Measurements from ENCODE around the gene F5. TPM values are rescaled to one million over a fixed set of nuclear protein-coding genes. Genes with fewer than 3 reads are reported as not detected.

The F5 gene
- polyA plus RNA-seq, 2 donors: 0.02 to 0.07 TPM

DNA sequence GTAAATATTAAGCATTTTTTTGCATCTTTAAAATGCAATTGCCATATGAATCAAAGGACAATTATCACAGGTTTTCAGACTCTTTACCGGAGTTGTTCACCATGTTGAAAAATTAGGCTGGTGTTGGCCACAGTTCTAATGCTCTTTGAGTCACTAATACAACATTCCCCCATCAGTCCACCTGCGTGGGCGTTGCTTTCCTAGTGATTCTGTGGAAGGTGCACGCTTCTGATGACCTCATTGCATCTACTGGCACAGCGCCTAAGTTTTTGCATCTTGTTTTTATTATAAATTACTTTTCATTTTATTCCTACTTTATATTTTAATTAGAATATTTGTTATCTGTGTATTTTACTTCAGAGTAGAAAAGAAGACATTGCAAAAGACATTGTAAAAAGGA lies 4.7 kb upstream of the F5 start:
- no peak overlapping the region for H3K27ac ChIP-seq (ENCODE audit: low read depth in 2 of 2, low read length in 1 of 2)
- no peaks in the 10 kb centered on the region for H3K9me3 ChIP-seq (ENCODE audit: control insufficient read depth in 2 of 2, insufficient read depth in 1 of 2, low read depth in 1 of 2, low read length in 1 of 2)
- peaks cover 0 to 4% of the 10 kb centered on the region in 2 donors for H3K4me1 ChIP-seq (ENCODE audit: control insufficient read depth in 2 of 2, insufficient read depth in 2 of 2, low read length in 1 of 2)
- WGBS, 2 donors: 72 to 76% methylated on average over 5 of the region's 5 CpGs
- no peaks in the 10 kb centered on the region for H3K27me3 ChIP-seq (ENCODE audit: control insufficient read depth in 1 of 2, insufficient read depth in 2 of 2, low read length in 2 of 2)
- no peaks in the 10 kb centered on the region for H3K36me3 ChIP-seq (ENCODE audit: control insufficient read depth in 2 of 2, insufficient read depth in 2 of 2, low read length in 1 of 2)
- H3K4me3 ChIP-seq (ENCODE audit: low read depth in 1 of 2, low read length in 2 of 2): no peak overlapping the region

DNA sequence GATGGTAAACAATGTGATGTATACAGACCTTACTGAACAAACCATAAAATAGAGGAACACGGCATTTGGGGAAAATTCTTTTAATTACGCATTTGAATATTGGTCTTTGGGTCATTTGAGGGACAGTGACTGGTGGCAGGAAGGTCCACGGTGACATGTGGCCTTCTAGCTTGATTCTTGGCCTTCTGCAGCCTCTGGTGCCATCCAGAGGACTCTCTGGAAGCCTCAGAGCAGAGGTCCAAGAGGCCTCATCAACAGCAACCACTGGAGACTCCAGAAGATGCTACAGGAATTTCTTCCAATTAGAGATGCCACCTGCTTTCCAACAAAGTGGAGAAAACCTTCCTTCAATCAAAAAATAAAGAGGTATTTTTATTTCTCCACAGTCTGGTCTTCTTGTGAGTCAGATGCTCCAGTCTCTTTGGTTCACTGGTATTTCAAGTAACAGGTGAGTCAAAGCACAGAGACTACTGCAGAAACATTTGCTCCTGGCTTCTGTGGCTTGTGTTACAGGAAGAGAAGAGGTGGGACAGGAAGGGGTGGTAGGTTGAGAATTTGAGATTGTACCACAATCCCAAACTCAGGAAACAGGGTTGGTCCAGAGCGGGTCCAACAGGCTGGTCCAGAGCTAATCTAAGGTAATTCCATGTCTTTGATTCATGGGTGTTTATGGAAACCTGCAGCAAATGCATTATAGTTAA lies 2.7 kb upstream of the F5 start:
- no peak overlapping the region for H3K27ac ChIP-seq (ENCODE audit: low read depth in 2 of 2, low read length in 1 of 2)
- no peak overlapping the region for H3K4me3 ChIP-seq (ENCODE audit: low read depth in 1 of 2, low read length in 2 of 2)
- no peaks in the 10 kb centered on the region for H3K9me3 ChIP-seq (ENCODE audit: control insufficient read depth in 2 of 2, insufficient read depth in 1 of 2, low read depth in 1 of 2, low read length in 1 of 2)
- peaks cover 0 to 4% of the 10 kb centered on the region in 2 donors for H3K4me1 ChIP-seq (ENCODE audit: control insufficient read depth in 2 of 2, insufficient read depth in 2 of 2, low read length in 1 of 2)
- WGBS, 2 donors: 76 to 81% methylated on average over 4 of the region's 4 CpGs
- H3K27me3 ChIP-seq (ENCODE audit: control insufficient read depth in 1 of 2, insufficient read depth in 2 of 2, low read length in 2 of 2): no peaks in the 10 kb centered on the region
- H3K36me3 ChIP-seq (ENCODE audit: control insufficient read depth in 2 of 2, insufficient read depth in 2 of 2, low read length in 1 of 2): no peaks in the 10 kb centered on the region

DNA sequence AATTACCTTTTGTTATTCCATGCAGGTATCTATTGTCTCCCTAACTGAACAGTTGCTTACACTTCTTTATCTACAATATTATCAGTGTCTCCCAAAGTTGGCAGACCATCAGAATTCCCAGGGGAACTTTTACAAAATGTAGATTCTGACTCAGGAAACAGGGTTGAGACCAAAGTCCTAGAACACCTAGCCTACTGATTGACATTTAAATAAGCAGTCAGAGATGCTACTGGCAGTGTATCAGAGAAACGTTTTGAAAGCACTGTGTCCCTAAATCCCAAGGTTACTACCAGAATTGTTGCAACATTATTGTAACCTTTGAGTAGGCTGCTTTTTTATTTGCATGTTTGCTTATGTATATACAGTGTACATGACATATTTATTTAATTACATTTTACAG lies 1.8 kb upstream of the F5 start:
- H3K4me3 ChIP-seq (ENCODE audit: low read depth in 1 of 2, low read length in 2 of 2): no peak overlapping the region
- no peaks in the 10 kb centered on the region for H3K36me3 ChIP-seq (ENCODE audit: control insufficient read depth in 2 of 2, insufficient read depth in 2 of 2, low read length in 1 of 2)
- no peak overlapping the region for H3K27ac ChIP-seq (ENCODE audit: low read depth in 2 of 2, low read length in 1 of 2)
- H3K9me3 ChIP-seq (ENCODE audit: control insufficient read depth in 2 of 2, insufficient read depth in 1 of 2, low read depth in 1 of 2, low read length in 1 of 2): no peaks in the 10 kb centered on the region
- WGBS, 2 donors: 19 to 21% methylated on average over 1 of the region's 1 CpG
- H3K4me1 ChIP-seq (ENCODE audit: control insufficient read depth in 2 of 2, insufficient read depth in 2 of 2, low read length in 1 of 2): peaks cover 0 to 4% of the 10 kb centered on the region in 2 donors
- H3K27me3 ChIP-seq (ENCODE audit: control insufficient read depth in 1 of 2, insufficient read depth in 2 of 2, low read length in 2 of 2): no peaks in the 10 kb centered on the region

DNA sequence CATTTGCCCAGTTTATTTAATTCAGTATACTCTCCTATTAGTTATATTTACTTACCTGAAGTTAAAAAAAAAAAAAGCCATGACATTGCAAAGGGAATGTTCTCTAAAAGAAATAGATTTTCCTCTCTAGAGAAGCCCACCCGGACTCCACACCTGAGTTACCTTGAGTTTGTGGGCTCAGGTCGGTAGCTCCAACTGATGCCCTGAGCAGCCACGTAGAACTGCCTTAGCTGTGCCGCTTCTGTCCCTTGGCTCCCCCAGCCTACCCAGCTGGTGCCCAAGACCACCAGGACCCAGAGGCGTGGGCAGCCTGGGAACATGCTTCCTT lies 250 bp downstream of the F5 start:
- 15 to 22% methylated on average over 5 of the region's 5 CpGs for WGBS, 2 donors

DNA sequence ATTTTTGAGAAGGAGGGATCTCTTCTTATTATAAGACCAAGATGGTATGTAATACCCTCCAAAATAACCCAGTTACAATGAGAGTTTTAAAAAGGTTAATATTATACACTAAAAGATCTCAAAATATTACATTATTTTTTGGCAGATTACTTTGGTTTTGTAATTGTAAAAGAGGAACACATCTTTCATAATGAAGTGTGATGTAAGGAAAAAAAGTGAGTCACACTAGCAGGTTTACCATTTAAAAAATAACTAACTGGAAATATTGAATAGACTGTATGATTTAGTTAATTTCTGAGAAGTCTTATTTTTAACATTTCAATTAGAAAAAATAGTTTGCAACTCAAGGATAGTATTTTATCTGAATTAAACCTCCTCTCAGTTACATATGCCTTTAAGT lies 1.1 kb downstream of the F5 start:
- Histone ChIP-seq H3K27ac (ENCODE audit: low read depth in 2 of 2, low read length in 1 of 2) (no peak overlapping the region), H3K27me3 (ENCODE audit: control insufficient read depth in 1 of 2, insufficient read depth in 2 of 2, low read length in 2 of 2) (no peaks in the 10 kb centered on the region), H3K4me1 (ENCODE audit: control insufficient read depth in 2 of 2, insufficient read depth in 2 of 2, low read length in 1 of 2) (peaks cover 0 to 4% of the 10 kb centered on the region in 2 donors), H3K9me3 (ENCODE audit: control insufficient read depth in 2 of 2, insufficient read depth in 1 of 2, low read depth in 1 of 2, low read length in 1 of 2) (no peaks in the 10 kb centered on the region), H3K36me3 (ENCODE audit: control insufficient read depth in 2 of 2, insufficient read depth in 2 of 2, low read length in 1 of 2) (no peaks in the 10 kb centered on the region), H3K4me3 (ENCODE audit: low read depth in 1 of 2, low read length in 2 of 2) (no peak overlapping the region)

More for the DNA sequence above, 250 bp downstream of the F5 start:
- Histone ChIP-seq H3K36me3 (ENCODE audit: control insufficient read depth in 2 of 2, insufficient read depth in 2 of 2, low read length in 1 of 2) (no peaks in the 10 kb centered on the region), H3K27ac (ENCODE audit: low read depth in 2 of 2, low read length in 1 of 2) (no peak overlapping the region), H3K27me3 (ENCODE audit: control insufficient read depth in 1 of 2, insufficient read depth in 2 of 2, low read length in 2 of 2) (no peaks in the 10 kb centered on the region), H3K4me3 (ENCODE audit: low read depth in 1 of 2, low read length in 2 of 2) (no peak overlapping the region), H3K4me1 (ENCODE audit: control insufficient read depth in 2 of 2, insufficient read depth in 2 of 2, low read length in 1 of 2) (peaks cover 0 to 4% of the 10 kb centered on the region in 2 donors), H3K9me3 (ENCODE audit: control insufficient read depth in 2 of 2, insufficient read depth in 1 of 2, low read depth in 1 of 2, low read length in 1 of 2) (no peaks in the 10 kb centered on the region)

DNA sequence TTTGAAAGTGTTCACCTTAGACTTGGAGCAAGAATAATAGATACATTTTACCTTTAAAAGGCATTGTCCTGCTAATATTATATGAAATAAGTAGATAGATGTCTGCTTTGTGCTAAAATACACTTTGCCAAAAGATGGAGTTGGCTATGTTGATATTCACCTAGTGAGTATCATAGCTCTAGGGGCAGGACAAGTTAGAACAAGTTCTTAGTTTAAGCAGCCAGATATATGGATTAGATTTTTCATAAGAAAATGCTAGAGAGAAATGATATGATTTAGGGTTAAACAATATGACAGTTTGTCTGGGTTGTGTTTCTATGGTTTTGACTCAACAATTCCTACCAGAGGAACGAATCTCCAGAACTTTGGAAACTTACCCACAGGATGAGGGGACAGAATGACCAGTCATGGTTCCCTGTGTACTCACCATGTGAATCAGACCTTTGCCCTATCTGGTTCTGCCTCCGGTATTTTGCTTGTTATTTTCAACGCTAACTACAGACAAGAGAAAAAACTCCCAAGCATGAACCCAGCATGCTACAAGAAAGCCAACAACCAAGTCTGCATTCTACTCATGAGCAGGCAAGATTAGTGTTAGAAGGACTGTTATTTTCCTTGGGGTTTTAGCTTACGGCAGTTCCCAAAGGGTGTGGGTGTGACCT lies 1.7 kb downstream of the F5 start:
- no peaks in the 10 kb centered on the region for H3K9me3 ChIP-seq (ENCODE audit: control insufficient read depth in 2 of 2, insufficient read depth in 1 of 2, low read depth in 1 of 2, low read length in 1 of 2)
- no peaks in the 10 kb centered on the region for H3K36me3 ChIP-seq (ENCODE audit: control insufficient read depth in 2 of 2, insufficient read depth in 2 of 2, low read length in 1 of 2)
- no peak overlapping the region for H3K4me3 ChIP-seq (ENCODE audit: low read depth in 1 of 2, low read length in 2 of 2)
- peaks cover 0 to 4% of the 10 kb centered on the region in 2 donors for H3K4me1 ChIP-seq (ENCODE audit: control insufficient read depth in 2 of 2, insufficient read depth in 2 of 2, low read length in 1 of 2)
- H3K27ac ChIP-seq (ENCODE audit: low read depth in 2 of 2, low read length in 1 of 2): no peak overlapping the region
- H3K27me3 ChIP-seq (ENCODE audit: control insufficient read depth in 1 of 2, insufficient read depth in 2 of 2, low read length in 2 of 2): no peaks in the 10 kb centered on the region
- 32 to 47% methylated on average over 4 of the region's 4 CpGs for WGBS, 2 donors

DNA sequence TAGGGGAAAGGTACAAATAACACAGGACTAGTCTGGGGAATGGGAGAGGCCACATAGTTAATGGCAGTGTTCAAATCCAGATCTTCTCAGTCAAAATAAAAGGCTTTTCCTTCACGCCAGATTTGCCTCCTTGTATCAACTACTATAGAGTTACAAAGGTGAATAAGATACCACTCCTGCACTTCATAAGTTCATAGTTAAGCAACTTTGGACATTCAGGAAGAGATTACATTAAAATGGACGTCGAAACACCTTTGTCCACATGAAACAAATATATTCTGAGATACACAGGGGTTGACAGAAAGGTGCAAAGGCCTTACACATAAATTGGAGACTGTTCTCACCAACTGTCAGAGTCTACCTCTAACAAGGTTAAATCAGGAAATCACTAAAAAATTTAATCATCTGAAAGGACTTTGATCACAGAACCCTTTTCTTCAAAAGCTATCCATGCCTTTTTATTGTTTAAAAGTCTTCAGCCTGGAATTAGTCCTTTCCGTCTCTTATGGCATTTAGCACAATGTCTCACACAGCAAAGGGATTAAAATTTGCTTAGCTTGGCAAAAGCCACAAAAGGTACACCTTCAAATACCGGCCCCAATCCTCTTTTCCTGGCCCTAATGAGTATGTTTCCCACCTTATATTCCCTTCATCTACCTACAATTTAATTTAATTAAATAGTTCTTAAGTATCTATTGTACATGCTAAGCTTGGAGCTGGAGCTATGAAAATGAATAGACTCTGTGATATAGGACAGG lies 8.1 kb downstream of the F5 start:
- H3K4me3 ChIP-seq (ENCODE audit: low read depth in 1 of 2, low read length in 2 of 2): no peak overlapping the region
- no peak overlapping the region for H3K27ac ChIP-seq (ENCODE audit: low read depth in 2 of 2, low read length in 1 of 2)
- no peaks in the 10 kb centered on the region for H3K4me1 ChIP-seq (ENCODE audit: control insufficient read depth in 2 of 2, insufficient read depth in 2 of 2, low read length in 1 of 2)
- H3K9me3 ChIP-seq (ENCODE audit: control insufficient read depth in 2 of 2, insufficient read depth in 1 of 2, low read depth in 1 of 2, low read length in 1 of 2): no peaks in the 10 kb centered on the region
- WGBS, 2 donors: 64 to 71% methylated on average over 5 of the region's 5 CpGs
- no peaks in the 10 kb centered on the region for H3K36me3 ChIP-seq (ENCODE audit: control insufficient read depth in 2 of 2, insufficient read depth in 2 of 2, low read length in 1 of 2)
- no peaks in the 10 kb centered on the region for H3K27me3 ChIP-seq (ENCODE audit: control insufficient read depth in 1 of 2, insufficient read depth in 2 of 2, low read length in 2 of 2)

DNA sequence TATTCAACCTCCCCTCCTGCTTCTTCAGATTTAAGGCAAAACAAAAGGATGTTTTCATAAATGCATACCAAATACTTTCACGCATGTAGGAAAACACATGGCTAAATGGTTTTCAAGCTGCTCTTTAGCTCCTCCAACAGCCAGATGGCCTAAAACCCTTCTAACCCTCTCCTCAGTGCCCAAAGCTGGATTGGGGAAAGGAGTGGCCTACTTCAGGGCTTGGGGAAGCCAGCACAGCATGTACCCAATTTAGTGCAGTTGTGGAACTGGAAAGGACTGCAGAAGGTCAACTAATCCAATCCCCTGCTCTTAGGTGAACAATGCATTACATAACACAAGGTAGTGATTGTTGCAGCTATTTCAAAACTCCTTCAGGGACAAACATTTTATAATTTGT lies 9.3 kb downstream of the F5 start:
- Histone ChIP-seq H3K4me3 (ENCODE audit: low read depth in 1 of 2, low read length in 2 of 2) (no peak overlapping the region), H3K27me3 (ENCODE audit: control insufficient read depth in 1 of 2, insufficient read depth in 2 of 2, low read length in 2 of 2) (no peaks in the 10 kb centered on the region), H3K27ac (ENCODE audit: low read depth in 2 of 2, low read length in 1 of 2) (no peak overlapping the region), H3K9me3 (ENCODE audit: control insufficient read depth in 2 of 2, insufficient read depth in 1 of 2, low read depth in 1 of 2, low read length in 1 of 2) (no peaks in the 10 kb centered on the region), H3K36me3 (ENCODE audit: control insufficient read depth in 2 of 2, insufficient read depth in 2 of 2, low read length in 1 of 2) (no peaks in the 10 kb centered on the region), H3K4me1 (ENCODE audit: control insufficient read depth in 2 of 2, insufficient read depth in 2 of 2, low read length in 1 of 2) (no peaks in the 10 kb centered on the region)
- 81 to 97% methylated on average over 1 of the region's 1 CpG for WGBS, 2 donors

DNA sequence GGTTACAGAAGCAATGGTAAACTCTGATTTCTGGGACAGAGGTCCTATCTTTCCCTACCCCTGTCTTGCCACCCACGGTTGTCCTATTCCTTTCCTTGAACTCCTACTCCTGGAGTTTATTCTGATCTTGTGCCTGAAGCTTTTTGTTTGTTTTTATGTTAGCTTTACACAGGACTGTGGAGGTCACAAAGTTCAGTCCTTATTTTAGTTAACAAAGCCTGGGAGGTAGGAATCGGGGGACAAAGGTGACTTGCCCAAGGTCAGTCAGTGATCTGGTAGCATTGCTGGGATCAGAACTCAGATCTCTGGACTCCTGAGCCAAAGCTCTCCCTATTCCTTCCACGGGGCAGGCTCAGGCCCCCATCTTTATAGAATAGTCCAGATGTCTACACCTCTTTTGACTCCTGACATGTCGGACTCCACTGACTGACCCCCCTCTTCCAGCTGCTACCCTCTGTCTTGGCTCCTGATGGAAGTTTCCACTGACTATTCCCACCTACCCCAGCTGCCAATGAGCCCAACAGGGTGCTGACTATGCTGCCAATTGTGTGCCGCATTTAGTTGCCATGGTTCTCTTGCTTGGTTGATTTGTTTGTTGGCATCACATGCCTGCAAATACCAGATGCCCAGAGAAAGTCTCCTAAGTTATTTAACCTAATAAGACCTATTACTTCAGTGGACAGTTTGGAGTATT lies 9.9 kb downstream of the F5 start:
- WGBS, 2 donors: 80 to 82% methylated on average over 5 of the region's 5 CpGs
- H3K27ac ChIP-seq (ENCODE audit: low read depth in 2 of 2, low read length in 1 of 2): no peak overlapping the region
- no peak overlapping the region for H3K4me3 ChIP-seq (ENCODE audit: low read depth in 1 of 2, low read length in 2 of 2)
- no peaks in the 10 kb centered on the region for H3K9me3 ChIP-seq (ENCODE audit: control insufficient read depth in 2 of 2, insufficient read depth in 1 of 2, low read depth in 1 of 2, low read length in 1 of 2)
- H3K4me1 ChIP-seq (ENCODE audit: control insufficient read depth in 2 of 2, insufficient read depth in 2 of 2, low read length in 1 of 2): no peaks in the 10 kb centered on the region
- no peaks in the 10 kb centered on the region for H3K27me3 ChIP-seq (ENCODE audit: control insufficient read depth in 1 of 2, insufficient read depth in 2 of 2, low read length in 2 of 2)
- no peaks in the 10 kb centered on the region for H3K36me3 ChIP-seq (ENCODE audit: control insufficient read depth in 2 of 2, insufficient read depth in 2 of 2, low read length in 1 of 2)

Measured in esophagus (tissue), 2 donors.